AG04450 (cell line): ENCODE measurements around the gene TPI1. TPM values are rescaled to one million over a fixed set of nuclear protein-coding genes. Genes with fewer than 3 reads are reported as not detected.
A peak's percentile ranks its signal among the peaks of the same experiment; 100 is the strongest.
"Not testable (repeated sequence)": the region's sequence is repeated elsewhere in the genome, so short reads cannot be mapped to it uniquely, and the experiment has no call there.

Experiments
- CTCF ChIA-PET: fragments of 300-600, 350-600 bp; formaldehyde crosslinking; extraction: SDS; loops from one replicate; lab custom pipeline; 2022; ENCODE audit warnings: antibody characterized with exemption, inconsistent platforms; lab: Charles Lee
- POLR2A ChIA-PET: fragments of 350-600 bp; formaldehyde crosslinking; extraction: SDS; loops from one replicate; lab custom pipeline; 2021; ENCODE audit warnings: antibody characterized with exemption, inconsistent platforms; lab: Yijun Ruan, JAX
- DNase-seq: peaks from one replicate; pipeline ENCODE4 v3.0.0-alpha.2; 2011; ENCODE audit warnings: low read depth, low spot score
- H3K27ac ChIP-seq: one replicate; pipeline ENCODE4 v1.5.1; 2012; ENCODE audit warnings: low read depth, low read length, control low read depth
- H3K27me3 ChIP-seq: one replicate; pipeline ENCODE4 v1.6.0; 2012; ENCODE audit warnings: low read length; ENCODE audit not compliant: control insufficient read depth, insufficient read depth
- H3K4me3 ChIP-seq: 2 replicates; pipeline ENCODE4 v1.5.1; 2011; ENCODE audit warnings: mild to moderate bottlenecking, low read depth, low read length, control low read depth
- H3K9me3 ChIP-seq: 2 replicates; pipeline ENCODE4 v1.5.1; 2012; ENCODE audit warnings: low read length; ENCODE audit not compliant: control insufficient read depth, insufficient read depth
- polyA plus RNA-seq: library from polyadenylated mRNA; depleted of rRNA; stranded (reverse); fragments of >200 nt; gene quantifications from 2 replicates; pipeline ENCODE4 v1.2.3, GENCODE V29; 2011
- TF ChIP-seq, protein P1 (sequence below): IDR thresholded peaks from 2 replicates; pipeline ENCODE4 v1.5.1; 2011; ENCODE audit warnings: low read depth, low read length, control low read depth, inconsistent platforms

TPI1 gene
- polyA plus RNA-seq, 1 experiment, result 1,246 TPM

DNA sequence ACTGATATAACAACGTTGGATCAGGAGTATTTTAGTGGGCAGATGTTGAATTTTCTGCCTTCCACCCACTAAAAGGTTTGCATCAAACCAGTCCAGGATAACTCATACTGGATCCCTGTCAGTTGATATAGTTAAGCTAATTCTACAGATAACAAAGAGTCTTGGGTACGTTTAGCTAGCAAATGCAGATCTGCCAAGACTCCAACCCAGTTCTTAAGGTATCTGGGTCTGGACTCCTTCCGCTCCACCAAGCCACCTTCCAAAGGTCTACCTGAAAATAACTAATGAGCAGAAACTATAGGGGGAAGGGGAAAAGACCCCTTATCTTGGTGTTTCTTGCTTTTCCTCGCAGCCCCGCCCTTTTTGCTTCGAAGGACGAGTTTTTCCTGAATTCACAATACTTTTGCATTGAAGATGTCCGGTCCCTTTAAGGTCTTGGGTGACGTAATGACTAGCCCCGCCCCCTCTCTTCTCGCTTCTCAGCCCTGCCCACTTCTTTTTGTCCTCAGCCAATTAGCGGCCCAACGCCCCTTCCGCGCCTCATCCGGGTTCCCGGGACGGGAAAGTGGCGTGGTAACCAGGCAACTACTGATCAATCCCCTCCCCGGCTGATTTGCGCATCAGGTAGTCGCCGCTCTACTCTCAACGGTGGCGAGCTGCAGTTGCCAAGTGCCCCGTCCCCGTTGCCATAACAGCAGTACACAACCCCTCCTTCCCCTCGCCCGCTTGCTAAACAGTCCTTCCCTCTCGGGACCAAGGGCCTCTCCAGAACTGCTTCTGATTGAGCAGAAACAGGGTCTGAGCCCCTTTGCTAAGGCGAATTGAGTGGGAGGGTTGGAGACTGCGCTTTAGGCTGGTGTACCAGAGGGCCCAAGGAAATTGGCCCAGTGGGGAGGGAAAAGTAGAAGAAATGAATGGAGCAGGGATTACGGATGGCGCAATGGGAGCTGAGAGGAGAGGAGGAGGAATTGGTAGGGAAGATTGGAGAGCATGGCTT lies 37.2 kb downstream of the TPI1 start, which contains the start of gene LRRC23:
TSS of gene LRRC23 (plus strand) at position 543 of the 997 bp plus-strand sequence. CDS start 812 bp downstream, outside the sequence.
- no peaks in the 10 kb centered on the region for H3K27me3 ChIP-seq
- ChIA-PET CTCF (interaction anchor here (0.6 to 4.4 kb wide), 6 partner anchors 9 to 36 kb away, joined by 3 to 23 read pairs (median 5); partner anchors contain the start of genes ENO2 and SPSB2), POLR2A (interaction anchor here (1.0 to 1.6 kb wide), 2 partner anchors 13 to 31 kb away, joined by 3 to 4 read pairs; partner anchors contain the start of gene SPSB2)

DNA sequence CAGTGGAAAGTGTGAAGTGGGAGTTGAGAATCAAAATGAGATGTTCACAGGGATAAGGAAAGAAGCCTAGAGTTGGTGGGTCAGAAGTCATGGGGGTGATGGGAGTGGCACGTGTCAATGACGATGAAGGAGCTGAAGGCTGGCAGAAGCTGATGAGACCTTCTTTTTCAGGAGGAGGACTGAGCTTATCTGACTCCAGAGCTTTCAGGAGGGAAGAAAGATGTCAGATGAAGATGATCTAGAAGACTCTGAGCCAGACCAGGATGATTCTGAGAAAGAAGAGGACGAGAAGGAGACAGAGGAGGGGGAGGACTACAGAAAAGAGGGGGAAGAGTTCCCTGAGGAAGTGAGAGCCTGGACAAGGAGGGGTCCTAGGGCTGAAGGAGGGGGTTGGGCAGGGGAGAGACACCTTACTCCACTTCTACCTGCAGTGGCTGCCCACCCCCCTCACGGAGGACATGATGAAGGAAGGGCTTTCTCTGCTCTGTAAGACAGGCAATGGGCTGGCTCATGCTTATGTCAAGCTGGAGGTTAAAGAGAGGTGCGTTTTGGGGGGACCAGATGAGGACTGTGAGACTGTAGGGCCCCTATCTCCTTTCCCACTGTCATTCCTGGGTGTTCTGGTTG lies 38.2 kb downstream of the TPI1 start:
- POLR2A ChIA-PET, result interaction anchor here (1.6 kb wide), 1 partner anchor 14 kb away, joined by 4 read pairs; no protein-coding TSS in a partner anchor
- Histone ChIP-seq H3K4me3 (peak overlapping the region; percentile 96), H3K27ac (no peak overlapping the region), H3K27me3 (no peaks in the 10 kb centered on the region), H3K9me3 (no peaks in the 10 kb centered on the region)
- DNase-seq, result no peak
- CTCF ChIA-PET, result interaction anchor here (0.6 to 4.4 kb wide), 5 partner anchors 8 to 36 kb away, joined by 3 to 23 read pairs (median 6); partner anchors contain the start of genes ENO2 and SPSB2
- TF ChIP-seq, protein P1, sequence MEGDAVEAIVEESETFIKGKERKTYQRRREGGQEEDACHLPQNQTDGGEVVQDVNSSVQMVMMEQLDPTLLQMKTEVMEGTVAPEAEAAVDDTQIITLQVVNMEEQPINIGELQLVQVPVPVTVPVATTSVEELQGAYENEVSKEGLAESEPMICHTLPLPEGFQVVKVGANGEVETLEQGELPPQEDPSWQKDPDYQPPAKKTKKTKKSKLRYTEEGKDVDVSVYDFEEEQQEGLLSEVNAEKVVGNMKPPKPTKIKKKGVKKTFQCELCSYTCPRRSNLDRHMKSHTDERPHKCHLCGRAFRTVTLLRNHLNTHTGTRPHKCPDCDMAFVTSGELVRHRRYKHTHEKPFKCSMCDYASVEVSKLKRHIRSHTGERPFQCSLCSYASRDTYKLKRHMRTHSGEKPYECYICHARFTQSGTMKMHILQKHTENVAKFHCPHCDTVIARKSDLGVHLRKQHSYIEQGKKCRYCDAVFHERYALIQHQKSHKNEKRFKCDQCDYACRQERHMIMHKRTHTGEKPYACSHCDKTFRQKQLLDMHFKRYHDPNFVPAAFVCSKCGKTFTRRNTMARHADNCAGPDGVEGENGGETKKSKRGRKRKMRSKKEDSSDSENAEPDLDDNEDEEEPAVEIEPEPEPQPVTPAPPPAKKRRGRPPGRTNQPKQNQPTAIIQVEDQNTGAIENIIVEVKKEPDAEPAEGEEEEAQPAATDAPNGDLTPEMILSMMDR, result no peak

More for the DNA sequence above, 37.2 kb downstream of the TPI1 start, which contains the start of gene LRRC23:
- DNase-seq, result peak; percentile 83
- Histone ChIP-seq H3K4me3 (peak within 1 kb of the TSS; percentile 96), H3K27ac (peak within 1 kb of the TSS; percentile 57), H3K9me3 (no peaks in the 10 kb centered on the region)
- TF ChIP-seq, protein P1, result no peak

DNA sequence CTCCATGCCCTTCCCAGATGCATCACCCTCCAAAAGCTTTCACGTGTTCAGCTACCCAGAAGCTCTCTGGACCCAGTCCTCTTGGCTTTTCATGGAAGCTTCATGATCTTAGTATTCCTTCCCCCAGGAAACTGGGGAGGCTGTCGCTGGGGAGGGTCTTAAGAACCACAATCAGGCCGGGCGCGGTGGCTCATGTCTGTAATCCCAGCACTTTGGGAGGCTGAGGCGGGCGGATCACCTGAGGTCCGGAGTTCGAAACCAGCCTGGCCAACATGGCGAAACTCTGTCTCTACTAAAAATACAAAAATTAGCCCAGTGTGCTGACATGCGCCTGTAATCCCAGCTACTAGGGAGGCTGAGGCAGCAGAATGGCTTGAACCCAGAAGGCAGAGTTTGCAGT lies 40.8 kb downstream of the TPI1 start:
- H3K9me3 ChIP-seq, H3K4me3 ChIP-seq, DNase-seq, H3K27ac ChIP-seq, H3K27me3 ChIP-seq: not testable (repeated sequence)
- ChIA-PET CTCF (interaction anchor here (1.1 to 4.4 kb wide), 3 partner anchors 17 to 35 kb away, joined by 3 to 23 read pairs (median 4); partner anchors contain the start of gene SPSB2), POLR2A (interaction anchor here (0.5 to 1.2 kb wide), 4 partner anchors 17 to 374 kb away, joined by 3 to 5 read pairs (median 4); partner anchors contain the start of genes GAPDH and SPSB2)

DNA sequence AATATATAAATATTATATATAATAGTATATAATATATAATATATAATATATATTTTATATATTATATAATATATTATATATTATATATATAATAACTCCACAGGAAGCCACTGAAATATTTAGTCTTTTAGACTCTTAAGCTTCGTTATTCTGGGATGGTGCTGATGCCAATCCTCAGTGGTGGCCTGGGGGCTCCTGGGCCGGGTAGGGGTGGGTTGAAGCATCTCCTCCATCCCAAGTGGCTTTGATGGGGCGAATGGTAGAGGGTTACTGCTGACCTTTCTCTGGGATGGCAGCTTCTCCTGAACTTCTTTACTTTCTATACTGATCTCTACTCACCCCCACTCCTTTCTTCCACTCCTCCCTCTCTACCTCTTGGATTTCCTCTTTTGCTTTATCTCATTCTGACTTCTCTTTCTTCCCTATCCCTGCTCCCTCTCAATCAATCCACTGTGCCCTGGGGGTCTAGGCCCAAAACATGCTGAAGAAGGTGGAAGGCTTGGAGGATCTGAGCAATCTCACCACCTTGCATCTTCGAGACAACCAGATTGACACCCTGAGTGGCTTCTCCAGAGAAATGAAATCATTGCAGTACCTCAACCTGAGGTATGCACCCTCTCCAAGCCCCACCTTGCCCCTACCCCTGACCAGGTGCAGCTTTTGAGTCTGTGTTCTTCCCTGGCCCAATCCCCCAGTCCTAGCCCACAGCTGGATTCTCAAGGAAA lies 42.3 kb downstream of the TPI1 start:
- DNase-seq, result no peak
- no peak overlapping the region for H3K4me3 ChIP-seq
- H3K27me3 ChIP-seq, result no peaks in the 10 kb centered on the region
- H3K27ac ChIP-seq, result no peak overlapping the region
- TF ChIP-seq, protein P1, result no peak
- POLR2A ChIA-PET, result interaction anchor here (0.6 kb wide), 1 partner anchor 30 kb away, joined by 4 read pairs; no protein-coding TSS in a partner anchor
- H3K9me3 ChIP-seq, result no peaks in the 10 kb centered on the region; the same call in 1 of the 2 replicates
- CTCF ChIA-PET, result interaction anchor here (0.6 to 4.4 kb wide), 4 partner anchors 16 to 84 kb away, joined by 3 to 23 read pairs (median 4); partner anchors contain the start of gene SPSB2
